MM.1S (cell line): Measurements from ENCODE around the gene CARS2.

Experiments
- CTCF ChIP-seq: fragments of 300-600 bp; sonication (generic); IDR thresholded peaks from 2 replicates; pipeline ENCODE4 v1.5.1; 2016; ENCODE audit warnings: antibody characterized with exemption, low read length, mixed read lengths
- EZH2 ChIP-seq: fragments of 300-600 bp; sonication (generic); optimal IDR thresholded peaks from 2 replicates; pipeline ENCODE3; 2017; ENCODE audit warnings: low read depth, mild to moderate bottlenecking, antibody characterized with exemption, low read length, mixed read lengths
- EZH2phosphoT487 ChIP-seq: fragments of 300-600 bp; sonication (generic); IDR thresholded peaks from 2 replicates; pipeline ENCODE4 v1.6.1; 2018; ENCODE audit warnings: antibody characterized with exemption, low read length

GRCh38 chr13:110677731-110678545 lies 28.0 kb downstream of the CARS2 start:
- TF ChIP-seq CTCF = no peak
- TF ChIP-seq EZH2 = no peak
- no peak for TF ChIP-seq EZH2phosphoT487
